ENCODE data around the gene FOXC2. TPM values are rescaled to one million over a fixed set of nuclear protein-coding genes. Genes with fewer than 3 reads are reported as not detected.

FOXC2 gene
- total and polyA plus RNA-seq, 10 of the 15 experiments (the other 5 are each of a cell fraction or from before 2014, with no cell fraction given): not detected

DNA sequence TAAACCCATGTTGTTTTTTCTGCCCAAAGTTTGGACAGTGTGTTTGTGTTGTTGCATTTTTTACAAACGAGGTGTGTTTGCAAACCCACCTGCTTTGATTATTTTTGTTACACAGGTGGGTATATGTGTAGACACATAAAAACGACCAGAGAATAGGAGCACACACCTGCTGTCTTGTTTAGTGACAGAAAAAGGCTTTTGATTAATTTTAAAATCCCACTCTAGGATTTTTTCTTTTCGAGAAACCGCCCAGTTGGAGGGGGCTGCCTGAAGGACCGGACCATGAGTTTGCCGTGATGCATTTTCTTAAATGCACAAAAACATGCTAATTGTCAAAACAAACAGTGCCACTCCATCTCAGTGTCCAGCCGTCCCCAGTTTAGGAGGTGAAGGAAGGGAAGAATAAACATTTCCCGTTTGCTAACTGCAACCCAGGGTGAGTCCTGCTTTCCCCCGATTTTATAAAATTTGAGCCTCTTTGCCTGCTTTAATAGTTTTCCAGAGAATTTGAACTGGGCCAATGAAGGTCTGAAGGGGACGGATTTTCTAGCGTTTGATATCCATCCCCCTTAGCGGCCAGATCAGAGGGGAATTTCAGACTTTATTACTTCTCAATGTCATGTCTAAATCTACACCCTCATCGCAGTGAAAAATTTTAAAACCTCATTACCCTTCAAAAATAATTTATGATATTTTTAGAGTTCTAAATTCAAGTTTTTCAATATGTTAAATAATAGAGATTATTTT lies 3.2 kb downstream of the FOXC2 start:
- in situ Hi-C loops (cut with MboI): loop anchor here (10.0 kb wide), 1 partner anchor 305 kb away; no protein-coding TSS in a partner anchor
- ChIA-PET POLR2A (no interaction called here), SMC1A (ENCODE audit: uncharacterized antibody, unreplicated experiment) (interaction anchor here (1.0 to 1.4 kb wide), 4 partner anchors 13 to 264 kb away, joined by 3 to 6 read pairs (median 4); no protein-coding TSS in a partner anchor), CTCF (interaction anchor here (0.9 to 1.8 kb wide), 3 partner anchors 491 to 709 kb away, joined by 3 to 11 read pairs (median 3); no protein-coding TSS in a partner anchor), RAD21 (ENCODE audit: unreplicated experiment) (no interaction called here)
- Histone ChIP-seq H3K36me3 (ENCODE audit: control insufficient read depth in 2 of 2, insufficient read depth in 2 of 2, low read length in 1 of 2) (no peaks in the 10 kb centered on the region), H3K27ac (ENCODE audit: control insufficient read depth, insufficient read depth) (no peak overlapping the region), H4K20me1 (ENCODE audit: control insufficient read depth, insufficient read depth) (no peaks in the 10 kb centered on the region), H3K9me3 (replicated peaks; ENCODE audit: control insufficient read depth, insufficient read depth, low read length) (no peaks in the 10 kb centered on the region), H3K4me1 (ENCODE audit: control insufficient read depth, insufficient read depth, low read length) (no peaks in the 10 kb centered on the region), H3K79me2 (ENCODE audit: control insufficient read depth, insufficient read depth, low read length) (no peaks in the 10 kb centered on the region), H3K4me3 (no peak overlapping the region), H3K9ac (ENCODE audit: control insufficient read depth, insufficient read depth, low read length) (no peak overlapping the region), H3K27me3 (replicated peaks in 1 of 2; ENCODE audit: control insufficient read depth in 2 of 2, insufficient read depth in 2 of 2, low read length in 1 of 2) (peaks cover 7 to 15% of the 10 kb centered on the region in 2 experiments; a peak in 3 of 4 replicates), H3K4me2 (ENCODE audit: control insufficient read depth, insufficient read depth) (no peak overlapping the region), H2AFZ (ENCODE audit: control insufficient read depth, low read depth, low read length) (no peak overlapping the region)
- no TSS peak for BruUV-seq (replicated peaks)
- intact Hi-C loops (cut with micrococcal nuclease; ENCODE audit: unreplicated experiment): loop anchor here (10.0 kb wide), 1 partner anchor 195 kb away; no protein-coding TSS in a partner anchor
- FAIRE-seq (no peak), DNase-seq (ENCODE audit: low read depth, low spot score) (no peak), ATAC-seq (no peak)
- no peak for TF ChIP-seq EZH2 (IDR thresholded peaks at IDR 0.05; ENCODE audit: borderline replicate concordance, control insufficient read depth, low read depth, low read length)
- TF ChIP-seq, protein P1, sequence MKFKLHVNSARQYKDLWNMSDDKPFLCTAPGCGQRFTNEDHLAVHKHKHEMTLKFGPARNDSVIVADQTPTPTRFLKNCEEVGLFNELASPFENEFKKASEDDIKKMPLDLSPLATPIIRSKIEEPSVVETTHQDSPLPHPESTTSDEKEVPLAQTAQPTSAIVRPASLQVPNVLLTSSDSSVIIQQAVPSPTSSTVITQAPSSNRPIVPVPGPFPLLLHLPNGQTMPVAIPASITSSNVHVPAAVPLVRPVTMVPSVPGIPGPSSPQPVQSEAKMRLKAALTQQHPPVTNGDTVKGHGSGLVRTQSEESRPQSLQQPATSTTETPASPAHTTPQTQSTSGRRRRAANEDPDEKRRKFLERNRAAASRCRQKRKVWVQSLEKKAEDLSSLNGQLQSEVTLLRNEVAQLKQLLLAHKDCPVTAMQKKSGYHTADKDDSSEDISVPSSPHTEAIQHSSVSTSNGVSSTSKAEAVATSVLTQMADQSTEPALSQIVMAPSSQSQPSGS (IDR thresholded peaks at IDR 0.05; ENCODE audit: low read length): no peak
- WGBS (ENCODE audit: insufficient coverage, insufficient replicate concordance, low lambda C conversion rate, missing lambda C conversion rate): 45% methylated on average over 13 of the region's 13 CpGs
